ENCODE results near the gene HOXD1.

Gene HOXD1

DNA sequence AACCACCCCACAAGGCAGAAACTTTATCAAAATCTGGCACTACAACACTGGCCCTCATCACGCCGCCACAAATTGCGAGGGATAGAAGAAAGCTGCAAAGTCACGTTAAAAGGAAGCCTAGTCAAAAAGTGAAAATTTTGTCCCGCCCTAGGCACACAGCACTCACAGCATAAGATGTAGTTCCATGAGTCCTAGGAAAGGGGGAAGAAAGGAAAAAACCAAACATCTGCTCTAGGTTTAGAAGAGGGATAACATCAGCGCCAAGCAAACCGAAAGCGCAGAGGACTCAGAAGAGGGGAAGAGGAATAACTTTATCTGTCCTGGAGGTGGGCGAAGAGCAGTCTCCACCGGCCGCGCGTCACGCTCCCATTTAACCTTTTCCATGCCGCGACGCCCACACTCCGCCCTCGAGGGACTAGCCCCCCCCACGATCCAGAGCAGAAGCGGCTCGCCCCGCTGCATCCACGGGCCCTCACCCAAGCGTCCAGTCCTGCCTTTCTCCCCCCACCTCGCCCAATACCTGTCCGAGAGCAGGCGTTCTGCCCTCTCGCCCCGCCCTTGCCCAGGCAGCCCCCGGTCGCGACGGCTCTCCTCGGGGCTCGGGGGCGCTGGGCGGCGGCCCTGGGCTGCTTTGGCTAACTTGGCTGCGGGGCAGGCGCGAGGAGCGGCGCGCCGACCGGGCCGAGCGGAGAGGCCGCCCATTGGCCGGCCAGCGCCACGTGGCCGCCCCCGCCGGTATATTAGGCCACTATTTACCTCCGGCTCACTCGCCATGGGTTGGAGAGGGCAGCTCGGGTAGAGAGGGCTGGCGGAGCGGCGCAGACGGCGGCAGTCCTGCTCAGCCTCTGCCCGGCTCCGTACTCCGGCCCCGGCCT, at the start of gene HOXD1:
HOXD1 (plus strand) TSS at position 770 of the 875 bp plus-strand sequence. CDS start 134 bp downstream, outside the sequence.
- no peak for DNase-seq

DNA sequence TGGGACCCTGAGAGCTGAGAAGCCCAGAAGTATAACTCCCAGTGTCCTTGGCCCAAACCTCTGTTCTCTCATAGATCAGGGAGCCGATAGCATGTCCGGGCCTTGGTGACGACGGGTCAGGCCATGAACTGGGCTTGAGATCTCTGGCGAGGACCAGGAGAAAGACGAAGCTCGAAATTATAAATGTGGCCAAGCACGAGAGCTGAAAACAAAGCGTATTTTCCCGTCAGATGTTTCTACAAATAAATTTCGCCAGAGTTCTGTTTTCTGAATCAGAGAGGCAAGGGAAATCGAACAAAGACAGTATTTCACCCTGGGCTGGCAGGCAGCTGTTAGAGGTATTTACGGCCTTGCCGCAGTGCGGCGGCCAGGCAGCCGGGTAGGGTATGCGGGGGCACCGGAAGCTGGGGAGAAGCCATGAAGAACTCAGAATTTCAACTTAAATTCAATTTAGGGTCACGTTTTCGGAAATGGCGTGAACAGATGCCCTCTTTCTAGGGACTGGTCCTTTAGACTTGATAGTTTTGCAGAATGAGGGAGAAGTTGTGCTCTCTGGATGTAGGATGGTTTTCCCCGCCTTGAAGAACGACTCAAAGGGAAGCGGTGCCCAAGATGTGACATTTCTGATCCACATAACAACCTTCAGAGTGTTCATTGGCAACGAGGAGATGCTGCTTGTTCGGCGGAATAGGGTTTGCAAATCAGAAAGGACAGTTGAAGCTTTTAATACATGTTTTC, 49.4 kb upstream of the HOXD1 start:
- DNase-seq = no peak

DNA sequence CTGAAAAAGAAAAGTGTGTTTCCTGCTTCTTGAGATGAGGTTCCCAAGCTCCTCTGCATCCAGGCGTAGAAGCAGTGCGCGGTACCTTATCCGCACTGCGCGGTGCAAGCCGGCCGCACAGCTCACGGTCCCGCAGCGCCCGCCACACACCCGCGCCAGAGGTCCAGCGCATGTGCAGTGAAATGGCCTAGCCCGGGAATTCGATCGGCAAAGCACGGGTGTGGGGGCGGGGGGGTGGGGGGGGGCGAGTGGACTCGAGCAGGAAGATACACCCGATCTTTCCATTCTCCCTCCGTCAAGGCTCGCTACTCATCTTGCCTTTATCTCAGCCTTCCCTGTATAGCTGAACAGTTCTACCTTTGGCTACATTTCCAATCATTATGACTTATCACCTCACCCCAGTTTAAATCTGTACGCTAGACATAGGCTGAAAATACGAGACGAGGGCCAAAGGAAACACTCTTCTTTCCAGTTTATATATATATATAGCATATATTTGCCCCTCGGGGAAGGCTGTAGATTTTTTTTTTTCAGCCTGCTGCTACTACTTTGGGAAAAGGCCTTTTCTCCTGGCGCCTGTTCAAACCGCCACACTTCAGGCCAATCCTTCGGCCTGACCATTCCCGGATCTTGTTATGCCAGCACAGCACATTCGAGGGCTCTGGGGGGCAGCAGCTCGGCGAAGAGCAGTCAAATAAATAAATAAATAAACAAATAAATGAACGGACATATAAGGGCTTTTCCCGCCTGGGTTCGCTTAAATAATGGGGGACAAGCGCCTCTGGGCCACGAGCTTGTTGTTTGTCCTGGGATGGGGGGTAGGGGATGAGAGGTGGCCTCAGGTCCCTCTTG, 48.6 kb upstream of the HOXD1 start:
- DNase-seq = peak in 1 of 2 experiments; percentile 56

DNA sequence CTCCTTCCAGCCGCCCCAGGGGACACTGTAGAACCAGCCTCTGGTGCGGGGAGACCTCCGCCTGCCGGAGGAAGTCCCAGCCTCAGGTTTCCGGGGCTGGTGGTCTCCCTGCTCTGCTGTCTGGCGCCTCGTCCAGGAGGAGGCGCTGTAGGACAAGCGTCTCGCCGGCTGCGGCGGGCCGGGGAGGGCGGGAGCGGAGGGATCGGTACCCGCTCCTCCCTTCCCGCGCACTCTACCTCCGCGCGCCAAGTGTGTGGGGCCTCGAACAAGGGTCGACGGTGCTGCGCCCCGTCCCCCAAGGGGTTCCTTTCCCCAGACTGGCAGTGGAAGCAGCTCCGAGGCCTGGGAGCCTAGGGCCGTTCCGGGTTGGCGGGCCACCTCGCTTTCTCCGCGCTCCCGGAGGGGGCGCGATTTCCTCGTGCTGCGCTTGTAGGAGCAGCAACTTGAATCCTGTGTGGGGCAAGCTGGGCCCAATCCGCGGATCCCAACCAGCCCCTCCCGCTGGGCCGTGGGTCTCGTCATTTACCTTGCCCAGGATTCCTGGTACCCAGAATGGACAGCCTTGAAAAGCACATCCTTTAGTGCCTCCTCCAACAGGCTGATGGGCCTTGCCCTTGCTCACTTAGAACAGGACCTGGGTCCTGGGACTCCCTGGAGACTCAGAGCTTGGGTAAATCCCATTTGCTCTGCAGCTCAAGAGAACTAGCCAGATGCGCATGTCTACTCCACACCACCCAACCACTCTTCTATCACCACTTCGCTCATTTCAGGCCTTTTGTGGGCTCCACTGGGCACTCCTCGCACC, 47.8 kb upstream of the HOXD1 start:
- DNase-seq = peak; percentile 70 to 80

DNA sequence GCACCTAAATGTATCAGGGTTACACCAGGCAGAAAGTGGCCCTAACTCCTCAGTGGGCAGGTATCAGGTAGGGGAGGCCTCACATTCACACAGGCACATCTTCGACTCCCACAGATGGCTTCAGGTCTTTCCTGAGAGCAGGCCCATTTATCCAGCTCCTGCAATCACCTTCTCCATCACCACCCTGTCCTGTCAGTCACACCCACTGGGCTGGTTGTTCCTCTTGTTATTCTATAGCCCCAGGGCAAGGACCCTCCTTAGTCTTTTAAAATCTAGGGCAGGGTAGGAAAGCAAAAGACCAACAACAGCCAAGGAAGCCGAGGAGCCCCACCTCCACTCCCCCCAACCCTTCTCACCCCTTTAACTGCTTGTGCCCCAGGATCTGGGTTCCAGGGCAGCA, 46.2 kb upstream of the HOXD1 start:
- no peak for DNase-seq

DNA sequence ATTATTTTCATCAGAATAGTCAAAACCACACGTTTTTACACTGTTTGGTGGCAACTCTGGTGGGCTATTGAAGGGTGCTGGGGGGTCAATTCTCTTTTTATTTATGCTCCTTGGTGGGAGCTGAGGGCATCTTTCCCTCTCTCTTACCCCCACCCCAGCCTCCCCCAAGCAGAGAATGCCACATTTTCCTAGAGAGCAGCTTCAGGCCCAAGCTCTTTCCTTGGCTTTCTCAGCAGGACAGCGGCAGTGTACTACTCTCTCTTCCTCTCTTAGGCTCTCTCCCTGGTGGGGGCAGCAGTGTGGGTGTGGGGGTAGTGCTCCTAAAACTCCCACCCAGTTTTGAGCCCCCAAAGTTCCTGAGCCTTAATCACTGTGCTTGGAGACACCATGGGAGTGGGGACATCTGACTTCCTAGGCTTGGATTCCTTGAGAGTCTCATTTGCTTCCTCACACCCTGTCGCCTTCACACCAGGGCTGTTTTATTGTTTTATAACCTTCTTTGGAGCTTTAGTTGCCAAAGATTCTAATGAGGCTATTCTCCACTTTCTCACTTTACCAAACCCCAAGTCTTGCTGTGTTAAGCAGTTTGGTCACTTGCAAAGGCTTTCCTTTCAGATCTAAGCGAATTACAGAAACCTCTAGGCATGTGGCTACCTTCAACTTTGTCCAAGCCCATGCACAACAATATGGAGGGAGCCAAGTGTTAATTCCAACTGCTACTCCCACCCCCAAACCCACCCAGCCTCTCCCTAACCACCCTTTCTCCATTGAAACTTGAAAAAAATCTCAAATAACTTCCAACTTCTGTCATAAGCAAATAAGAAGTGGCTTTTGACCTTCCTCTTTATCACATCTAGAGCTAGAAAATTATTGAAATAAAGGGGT, 43.1 kb upstream of the HOXD1 start:
- no peak for DNase-seq

DNA sequence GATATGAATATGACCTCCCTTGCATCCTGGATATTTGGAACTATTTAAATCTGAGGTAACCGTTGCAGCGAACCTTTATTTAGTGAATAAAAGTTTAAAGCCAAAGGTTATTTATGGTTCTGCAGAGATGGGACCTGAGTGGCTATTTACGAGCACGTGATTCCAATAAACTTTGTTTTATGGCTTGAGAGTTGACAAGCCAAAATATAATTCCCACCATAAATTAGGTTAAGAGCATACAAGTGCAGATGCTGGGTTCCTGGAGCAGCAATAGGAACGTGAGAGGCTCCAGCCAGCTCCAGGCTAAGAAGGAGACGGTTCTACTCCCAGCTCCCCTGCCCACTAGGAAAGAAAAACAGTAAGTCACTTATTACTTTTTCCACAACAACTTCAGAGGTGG, 42.4 kb upstream of the HOXD1 start:
- DNase-seq = no peak

DNA sequence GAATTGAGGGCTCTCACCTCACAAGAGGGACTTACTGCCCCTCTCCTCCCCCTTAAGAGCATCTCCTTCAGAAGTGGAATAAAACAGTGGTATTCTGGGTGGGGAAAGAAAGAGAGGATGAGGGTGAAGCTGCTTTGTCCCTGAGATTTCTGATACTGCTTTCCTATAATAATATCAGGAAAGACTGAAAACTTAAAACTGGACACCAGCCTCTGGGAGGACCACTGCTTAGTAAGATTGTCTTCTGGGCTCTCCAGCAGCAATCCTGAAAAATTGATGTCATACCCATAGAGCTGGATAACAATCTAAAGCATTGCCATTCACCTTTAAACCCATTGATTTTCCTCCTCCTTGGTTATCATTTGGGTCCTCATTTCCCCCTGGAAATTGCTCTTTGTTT, 41.8 kb upstream of the HOXD1 start:
- DNase-seq = no peak

DNA sequence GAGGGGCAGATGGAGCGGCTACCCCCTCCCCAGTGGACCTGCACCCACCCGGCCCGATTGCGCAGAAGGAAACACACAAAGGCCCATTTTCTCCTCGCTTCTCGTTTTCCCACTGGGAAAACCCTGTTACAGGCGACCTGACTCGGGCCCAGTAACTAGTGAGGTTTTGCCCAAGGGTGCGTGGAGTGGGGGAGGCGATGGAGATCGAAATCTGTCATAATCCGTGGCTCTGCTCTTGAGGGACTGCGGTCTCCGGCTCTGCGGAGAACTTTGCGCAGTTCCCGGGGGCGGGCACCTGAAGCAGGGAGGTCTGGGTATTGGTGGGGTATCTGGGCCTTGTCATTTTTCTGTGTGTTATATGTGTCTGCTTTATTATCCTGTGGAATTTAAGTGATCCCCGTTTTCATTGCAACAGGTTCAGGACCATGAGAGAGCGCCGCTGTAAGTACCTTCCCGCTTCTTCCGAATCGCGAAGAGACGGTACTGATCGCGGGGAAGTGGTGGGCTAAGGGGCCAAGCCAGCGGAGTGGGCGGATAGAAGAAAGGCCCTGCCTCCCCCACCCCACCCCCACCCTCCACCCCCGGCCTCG, 41.2 kb upstream of the HOXD1 start:
- DNase-seq = no peak

DNA sequence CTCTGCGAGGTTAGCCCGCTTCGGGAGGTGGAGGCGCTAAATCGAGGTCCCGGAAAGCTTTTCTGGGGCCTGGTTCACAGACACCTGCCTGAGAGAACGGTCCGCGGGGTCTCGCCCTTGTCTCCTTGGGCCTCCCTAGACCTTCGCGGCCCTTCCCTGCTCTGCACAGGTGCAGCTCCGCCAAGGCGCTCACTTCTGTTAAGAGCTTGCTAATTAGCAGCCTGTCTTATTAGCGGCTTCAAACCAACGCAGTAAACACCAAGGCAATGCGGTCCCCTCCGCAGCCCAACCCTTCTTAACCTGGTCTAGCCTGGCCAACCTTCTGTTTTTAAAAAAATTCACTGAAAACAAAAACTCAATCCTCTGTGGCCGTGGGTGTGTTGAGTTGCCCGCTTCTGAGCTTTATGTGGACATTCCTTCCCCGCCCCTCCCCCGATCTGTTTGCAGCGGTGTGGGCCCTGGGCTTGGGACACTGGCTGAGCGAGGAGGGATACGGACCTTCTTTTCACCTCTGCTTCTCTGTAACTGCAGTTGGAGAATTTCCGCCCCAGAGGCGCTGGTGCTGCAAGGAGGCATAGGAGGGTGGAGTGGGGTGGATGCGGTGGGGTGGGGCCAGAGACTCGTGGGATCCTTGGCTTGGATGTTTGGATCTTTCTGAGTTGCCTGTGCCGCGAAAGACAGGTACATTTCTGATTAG, 40.5 kb upstream of the HOXD1 start:
- DNase-seq = no peak

DNA sequence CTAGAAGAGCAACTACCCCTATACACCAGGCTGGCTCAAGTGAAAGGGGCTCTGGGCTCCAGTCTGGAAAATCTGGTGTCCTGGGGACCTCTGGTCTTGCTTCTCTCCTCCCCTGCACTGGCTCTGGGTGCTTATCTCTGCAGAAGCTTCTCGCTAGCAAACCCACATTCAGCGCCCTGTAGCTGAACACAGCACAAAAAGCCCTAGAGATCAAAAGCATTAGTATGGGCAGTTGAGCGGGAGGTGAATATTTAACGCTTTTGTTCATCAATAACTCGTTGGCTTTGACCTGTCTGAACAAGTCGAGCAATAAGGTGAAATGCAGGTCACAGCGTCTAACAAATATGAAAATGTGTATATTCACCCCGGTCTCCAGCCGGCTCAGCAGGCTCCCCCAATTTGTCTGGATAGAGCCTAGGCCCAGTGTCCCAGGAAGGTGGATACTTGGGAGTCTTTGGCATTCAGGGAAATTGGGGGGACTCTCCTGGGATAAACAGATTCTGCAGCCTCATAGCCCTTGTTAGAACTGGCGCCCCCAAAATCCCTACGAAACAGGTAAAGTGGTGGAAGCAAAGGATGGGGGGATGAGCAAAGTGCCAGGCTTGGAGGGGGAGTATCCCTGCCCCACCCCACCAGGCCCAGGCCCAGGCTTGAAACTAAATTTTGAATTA, 39.6 kb upstream of the HOXD1 start:
- DNase-seq = no peak

DNA sequence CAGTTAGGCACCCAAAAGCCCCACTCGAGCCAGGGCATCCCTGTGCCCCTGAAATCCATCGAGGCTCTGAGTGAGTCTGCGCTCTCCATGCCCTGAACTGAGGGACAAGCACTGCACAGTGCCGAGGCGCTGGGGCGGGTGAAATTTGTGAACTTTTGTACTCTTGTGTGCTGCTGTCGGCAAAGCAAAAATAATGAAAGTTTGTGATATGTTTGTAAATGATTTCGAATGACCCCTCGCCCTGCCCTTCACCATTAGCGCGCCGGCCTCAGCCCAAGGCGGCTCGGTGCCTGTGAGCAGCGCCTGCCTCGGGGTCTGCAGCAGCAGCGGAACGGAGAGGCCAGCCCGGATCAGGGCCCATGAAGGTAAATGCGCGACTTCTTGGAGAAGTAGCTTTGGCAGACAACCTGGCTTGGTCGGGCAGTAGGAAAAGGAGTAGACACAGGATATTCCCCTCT, 39.0 kb upstream of the HOXD1 start:
- no peak for DNase-seq

DNA sequence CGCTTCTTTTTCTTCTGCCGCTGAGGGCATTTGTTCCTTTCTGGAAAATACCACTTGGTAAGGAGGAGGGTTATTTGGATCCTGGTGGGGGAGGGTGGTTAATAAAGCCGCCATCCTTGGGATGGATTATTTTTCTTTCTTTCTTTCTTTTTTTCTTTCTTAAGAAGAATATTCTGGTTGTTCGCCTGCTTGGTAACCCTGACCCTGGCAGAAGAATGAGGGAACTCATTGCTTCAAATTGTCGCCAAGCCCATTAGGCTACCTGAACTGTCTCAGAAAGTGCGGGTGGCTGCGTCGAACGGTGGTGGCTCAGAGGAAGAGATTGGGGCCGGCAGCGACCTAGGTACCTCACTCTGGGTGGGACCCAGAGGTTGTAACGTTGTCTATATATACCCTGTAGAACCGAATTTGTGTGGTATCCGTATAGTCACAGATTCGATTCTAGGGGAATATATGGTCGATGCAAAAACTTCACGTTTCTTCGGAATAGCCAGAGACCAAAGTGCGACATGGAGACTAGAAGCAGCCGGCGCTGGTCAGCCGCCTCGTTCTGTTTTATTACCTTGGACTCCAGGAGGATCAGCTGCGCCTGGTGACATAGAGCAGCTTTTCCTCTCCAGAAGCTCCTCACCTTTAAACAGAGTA, 38.4 kb upstream of the HOXD1 start:
- DNase-seq = no peak

DNA sequence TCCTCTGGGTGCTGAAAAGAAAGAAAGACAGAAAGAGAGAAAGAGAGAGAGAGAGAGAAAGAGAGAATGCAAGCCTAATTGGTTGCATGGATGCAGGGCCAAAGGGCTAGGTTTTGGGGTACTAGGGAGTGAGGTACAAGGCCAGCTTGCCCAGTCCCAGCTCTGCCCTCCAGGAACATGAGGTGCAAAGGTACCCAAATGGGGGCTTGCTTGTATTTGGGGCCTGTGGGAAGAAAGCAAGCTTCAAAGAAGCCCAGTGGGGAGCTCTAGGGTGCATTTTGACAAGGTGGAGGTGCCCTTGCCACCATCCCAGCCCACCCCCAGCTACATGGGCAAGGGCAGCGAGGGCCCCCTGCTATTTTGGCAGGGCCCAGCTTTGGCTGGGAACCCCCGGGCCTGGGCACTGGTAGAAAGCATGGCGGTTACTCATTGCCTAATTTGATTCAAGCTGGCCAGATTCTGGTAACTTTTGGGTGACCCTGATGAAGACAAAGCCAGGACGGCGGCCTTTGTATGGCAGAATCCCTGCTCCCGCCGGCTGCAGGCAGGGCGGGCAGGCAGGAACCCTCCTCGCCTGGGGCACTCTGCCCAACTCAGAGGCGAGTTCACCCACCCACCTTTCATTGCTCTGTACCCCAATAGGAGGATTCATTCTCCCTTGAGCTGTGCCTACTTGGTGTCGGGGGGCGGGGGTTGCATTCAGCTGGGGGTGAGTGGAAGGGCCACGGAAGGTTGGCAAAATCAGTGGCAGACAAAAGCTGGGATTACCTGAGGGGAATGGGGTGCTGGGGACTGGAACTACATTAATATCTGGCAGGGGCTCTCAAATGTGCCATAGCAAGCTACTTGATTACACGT, 37.7 kb upstream of the HOXD1 start:
- no peak for DNase-seq

DNA sequence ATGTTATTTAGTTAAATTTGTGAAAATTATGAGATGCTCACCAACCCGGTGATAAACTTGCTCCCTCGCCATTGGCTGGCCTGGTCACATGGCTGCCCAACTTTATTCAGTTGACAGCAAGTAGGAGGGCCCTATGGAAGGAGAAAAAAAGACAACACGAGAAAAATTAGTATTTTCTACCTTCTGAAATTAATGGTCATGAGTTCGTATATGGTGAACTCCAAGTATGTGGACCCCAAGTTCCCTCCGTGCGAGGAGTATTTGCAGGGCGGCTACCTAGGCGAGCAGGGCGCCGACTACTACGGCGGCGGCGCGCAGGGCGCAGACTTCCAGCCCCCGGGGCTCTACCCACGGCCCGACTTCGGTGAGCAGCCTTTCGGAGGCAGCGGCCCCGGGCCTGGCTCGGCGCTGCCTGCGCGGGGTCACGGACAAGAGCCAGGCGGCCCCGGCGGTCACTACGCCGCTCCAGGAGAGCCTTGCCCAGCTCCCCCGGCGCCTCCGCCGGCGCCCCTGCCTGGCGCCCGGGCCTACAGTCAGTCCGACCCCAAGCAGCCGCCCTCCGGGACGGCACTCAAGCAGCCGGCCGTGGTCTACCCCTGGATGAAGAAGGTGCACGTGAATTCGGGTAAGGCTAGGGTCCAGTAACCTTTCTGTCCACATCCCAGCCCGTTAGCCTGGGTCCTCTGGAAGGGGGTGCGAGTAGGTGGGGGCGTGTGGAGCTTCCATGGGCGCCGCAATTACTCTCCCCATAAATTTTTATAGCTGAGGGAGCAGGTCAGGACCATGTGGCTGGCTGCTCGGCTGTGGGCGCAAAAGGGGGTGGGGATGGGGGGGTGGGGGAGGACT, 36.8 kb upstream of the HOXD1 start, which contains the start of gene HOXD4:
HOXD4 (plus strand) TSS at position 109 of the 846 bp plus-strand sequence; CDS start at position 193, 84 bp downstream.
- no peak for DNase-seq

DNA sequence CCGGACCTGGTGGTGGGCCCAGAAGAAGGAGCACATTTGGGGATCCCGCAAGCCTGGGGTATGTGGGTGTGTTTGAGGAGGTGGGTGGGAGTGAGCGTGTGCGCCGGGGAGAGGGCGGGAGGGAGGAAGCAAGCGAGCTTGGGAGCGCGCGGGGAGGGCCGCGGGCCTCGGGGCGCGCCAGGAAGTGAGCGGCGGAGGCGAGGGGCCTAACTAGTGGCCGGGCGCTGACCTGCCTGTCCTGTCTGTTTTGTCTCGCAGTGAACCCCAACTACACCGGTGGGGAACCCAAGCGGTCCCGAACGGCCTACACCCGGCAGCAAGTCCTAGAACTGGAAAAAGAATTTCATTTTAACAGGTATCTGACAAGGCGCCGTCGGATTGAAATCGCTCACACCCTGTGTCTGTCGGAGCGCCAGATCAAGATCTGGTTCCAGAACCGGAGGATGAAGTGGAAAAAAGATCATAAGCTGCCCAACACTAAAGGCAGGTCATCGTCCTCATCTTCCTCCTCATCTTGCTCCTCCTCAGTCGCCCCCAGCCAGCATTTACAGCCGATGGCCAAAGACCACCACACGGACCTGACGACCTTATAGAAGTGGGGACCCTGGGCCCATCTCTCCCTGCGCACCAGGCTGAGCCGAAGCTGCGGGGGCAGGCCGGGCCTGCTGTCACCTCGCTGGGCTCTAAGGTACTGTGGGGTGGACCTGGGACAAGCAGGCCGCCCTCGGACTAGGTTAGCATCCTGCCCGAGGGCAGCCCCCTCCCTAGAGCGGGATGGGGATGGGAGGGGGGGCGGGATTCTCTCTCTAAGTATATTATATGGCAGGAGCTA, 35.9 kb upstream of the HOXD1 start:
- no peak for DNase-seq

Measured in Kasumi-1 (cell line).